ENCODE data around the gene RAB26. TPM values are rescaled to one million over a fixed set of nuclear protein-coding genes. Genes with fewer than 3 reads are reported as not detected.

The RAB26 gene
- total and polyA plus RNA-seq, 2 of the 13 experiments (the other 11 are each of a cell fraction or from before 2014, with no cell fraction given), result 0.86 to 3.6 TPM

DNA sequence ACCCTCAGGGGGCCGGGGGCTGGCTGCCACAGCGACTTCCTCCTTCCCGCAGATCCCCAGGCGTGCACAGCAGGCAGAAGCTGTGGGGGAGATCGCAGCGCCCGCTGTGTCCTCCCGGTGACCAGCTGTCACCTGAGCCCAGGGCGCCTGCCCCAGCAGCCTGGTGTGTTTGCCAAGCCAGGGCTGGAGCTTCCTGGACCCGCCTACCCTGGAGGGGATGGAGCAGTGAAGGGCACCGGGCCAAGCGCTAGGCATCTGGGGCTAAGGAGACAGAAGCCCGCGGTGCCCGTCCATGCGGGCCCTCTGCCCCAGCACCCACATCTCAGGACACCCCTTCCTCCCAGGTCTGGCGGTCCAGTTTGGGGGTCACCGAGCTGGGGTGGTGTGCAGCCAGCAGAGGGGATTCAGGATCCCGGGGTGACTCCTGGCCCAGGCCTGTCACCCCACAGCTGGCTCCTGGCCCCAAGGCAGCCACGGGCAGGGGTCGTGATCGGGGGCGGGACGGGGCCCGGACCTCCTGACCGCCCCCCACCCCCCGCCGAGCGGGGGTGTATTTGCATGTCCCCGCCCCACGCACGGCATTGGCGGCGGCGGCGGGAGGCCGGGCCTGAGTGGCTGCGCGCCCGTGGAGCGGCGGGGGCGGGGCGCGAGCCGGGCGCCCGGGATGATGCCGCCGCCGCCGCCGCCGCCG, at the start of gene RAB26 (continued):
- TF ChIP-seq, protein P1, sequence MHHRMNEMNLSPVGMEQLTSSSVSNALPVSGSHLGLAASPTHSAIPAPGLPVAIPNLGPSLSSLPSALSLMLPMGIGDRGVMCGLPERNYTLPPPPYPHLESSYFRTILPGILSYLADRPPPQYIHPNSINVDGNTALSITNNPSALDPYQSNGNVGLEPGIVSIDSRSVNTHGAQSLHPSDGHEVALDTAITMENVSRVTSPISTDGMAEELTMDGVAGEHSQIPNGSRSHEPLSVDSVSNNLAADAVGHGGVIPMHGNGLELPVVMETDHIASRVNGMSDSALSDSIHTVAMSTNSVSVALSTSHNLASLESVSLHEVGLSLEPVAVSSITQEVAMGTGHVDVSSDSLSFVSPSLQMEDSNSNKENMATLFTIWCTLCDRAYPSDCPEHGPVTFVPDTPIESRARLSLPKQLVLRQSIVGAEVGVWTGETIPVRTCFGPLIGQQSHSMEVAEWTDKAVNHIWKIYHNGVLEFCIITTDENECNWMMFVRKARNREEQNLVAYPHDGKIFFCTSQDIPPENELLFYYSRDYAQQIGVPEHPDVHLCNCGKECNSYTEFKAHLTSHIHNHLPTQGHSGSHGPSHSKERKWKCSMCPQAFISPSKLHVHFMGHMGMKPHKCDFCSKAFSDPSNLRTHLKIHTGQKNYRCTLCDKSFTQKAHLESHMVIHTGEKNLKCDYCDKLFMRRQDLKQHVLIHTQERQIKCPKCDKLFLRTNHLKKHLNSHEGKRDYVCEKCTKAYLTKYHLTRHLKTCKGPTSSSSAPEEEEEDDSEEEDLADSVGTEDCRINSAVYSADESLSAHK (CRISPR knock-in tag; IDR thresholded peaks at IDR 0.05; ENCODE audit: borderline replicate concordance), result no peak
- TF ChIP-seq ZNF570 (CRISPR knock-in tag; IDR thresholded peaks at IDR 0.05; ENCODE audit: borderline replicate concordance) (no peak), ZNF317 (CRISPR knock-in tag; IDR thresholded peaks at IDR 0.05) (0 out of 2 replicates have a peak, but pooled peaks have one; percentile 48), FOXA1 (IDR thresholded peaks at IDR 0.05) (no peak), FOXA1 (CRISPR knock-in tag; IDR thresholded peaks at IDR 0.05) (peak; percentile 26; the same call in 1 of the 2 replicates), ZNF652 (CRISPR knock-in tag; IDR thresholded peaks at IDR 0.05; ENCODE audit: borderline replicate concordance, low read depth) (no peak), GLI4 (CRISPR knock-in tag; IDR thresholded peaks at IDR 0.05; ENCODE audit: borderline replicate concordance) (no peak), STAG1 (CRISPR knock-in tag; IDR thresholded peaks at IDR 0.05) (no peak), SP1 (IDR thresholded peaks at IDR 0.05) (no peak), SP1 (CRISPR knock-in tag; IDR thresholded peaks at IDR 0.05) (0 out of 2 replicates have a peak, but pooled peaks have one; percentile 23), MAFG (CRISPR knock-in tag; IDR thresholded peaks at IDR 0.05) (no peak), MED8 (CRISPR knock-in tag; IDR thresholded peaks at IDR 0.05; ENCODE audit: insufficient replicate concordance) (peak; percentile 31), ZNF550 (CRISPR knock-in tag; IDR thresholded peaks at IDR 0.05; ENCODE audit: borderline replicate concordance) (no peak), KDM4B (CRISPR knock-in tag; IDR thresholded peaks at IDR 0.05) (no peak), TARDBP (CRISPR knock-in tag; IDR thresholded peaks at IDR 0.05) (0 out of 2 replicates have a peak, but pooled peaks have one; percentile 52), ZNF225 (CRISPR knock-in tag; IDR thresholded peaks at IDR 0.05) (no peak), ZBTB7B (CRISPR knock-in tag; IDR thresholded peaks at IDR 0.05) (peak; percentile 57)
- TF ChIP-seq, protein P2, sequence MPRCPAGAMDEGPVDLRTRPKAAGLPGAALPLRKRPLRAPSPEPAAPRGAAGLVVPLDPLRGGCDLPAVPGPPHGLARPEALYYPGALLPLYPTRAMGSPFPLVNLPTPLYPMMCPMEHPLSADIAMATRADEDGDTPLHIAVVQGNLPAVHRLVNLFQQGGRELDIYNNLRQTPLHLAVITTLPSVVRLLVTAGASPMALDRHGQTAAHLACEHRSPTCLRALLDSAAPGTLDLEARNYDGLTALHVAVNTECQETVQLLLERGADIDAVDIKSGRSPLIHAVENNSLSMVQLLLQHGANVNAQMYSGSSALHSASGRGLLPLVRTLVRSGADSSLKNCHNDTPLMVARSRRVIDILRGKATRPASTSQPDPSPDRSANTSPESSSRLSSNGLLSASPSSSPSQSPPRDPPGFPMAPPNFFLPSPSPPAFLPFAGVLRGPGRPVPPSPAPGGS (CRISPR knock-in tag; IDR thresholded peaks at IDR 0.05), result no peak
- TF ChIP-seq, protein P3, sequence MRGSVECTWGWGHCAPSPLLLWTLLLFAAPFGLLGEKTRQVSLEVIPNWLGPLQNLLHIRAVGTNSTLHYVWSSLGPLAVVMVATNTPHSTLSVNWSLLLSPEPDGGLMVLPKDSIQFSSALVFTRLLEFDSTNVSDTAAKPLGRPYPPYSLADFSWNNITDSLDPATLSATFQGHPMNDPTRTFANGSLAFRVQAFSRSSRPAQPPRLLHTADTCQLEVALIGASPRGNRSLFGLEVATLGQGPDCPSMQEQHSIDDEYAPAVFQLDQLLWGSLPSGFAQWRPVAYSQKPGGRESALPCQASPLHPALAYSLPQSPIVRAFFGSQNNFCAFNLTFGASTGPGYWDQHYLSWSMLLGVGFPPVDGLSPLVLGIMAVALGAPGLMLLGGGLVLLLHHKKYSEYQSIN (CRISPR knock-in tag; IDR thresholded peaks at IDR 0.05; ENCODE audit: borderline replicate concordance), result no peak
- TF ChIP-seq, protein P4, sequence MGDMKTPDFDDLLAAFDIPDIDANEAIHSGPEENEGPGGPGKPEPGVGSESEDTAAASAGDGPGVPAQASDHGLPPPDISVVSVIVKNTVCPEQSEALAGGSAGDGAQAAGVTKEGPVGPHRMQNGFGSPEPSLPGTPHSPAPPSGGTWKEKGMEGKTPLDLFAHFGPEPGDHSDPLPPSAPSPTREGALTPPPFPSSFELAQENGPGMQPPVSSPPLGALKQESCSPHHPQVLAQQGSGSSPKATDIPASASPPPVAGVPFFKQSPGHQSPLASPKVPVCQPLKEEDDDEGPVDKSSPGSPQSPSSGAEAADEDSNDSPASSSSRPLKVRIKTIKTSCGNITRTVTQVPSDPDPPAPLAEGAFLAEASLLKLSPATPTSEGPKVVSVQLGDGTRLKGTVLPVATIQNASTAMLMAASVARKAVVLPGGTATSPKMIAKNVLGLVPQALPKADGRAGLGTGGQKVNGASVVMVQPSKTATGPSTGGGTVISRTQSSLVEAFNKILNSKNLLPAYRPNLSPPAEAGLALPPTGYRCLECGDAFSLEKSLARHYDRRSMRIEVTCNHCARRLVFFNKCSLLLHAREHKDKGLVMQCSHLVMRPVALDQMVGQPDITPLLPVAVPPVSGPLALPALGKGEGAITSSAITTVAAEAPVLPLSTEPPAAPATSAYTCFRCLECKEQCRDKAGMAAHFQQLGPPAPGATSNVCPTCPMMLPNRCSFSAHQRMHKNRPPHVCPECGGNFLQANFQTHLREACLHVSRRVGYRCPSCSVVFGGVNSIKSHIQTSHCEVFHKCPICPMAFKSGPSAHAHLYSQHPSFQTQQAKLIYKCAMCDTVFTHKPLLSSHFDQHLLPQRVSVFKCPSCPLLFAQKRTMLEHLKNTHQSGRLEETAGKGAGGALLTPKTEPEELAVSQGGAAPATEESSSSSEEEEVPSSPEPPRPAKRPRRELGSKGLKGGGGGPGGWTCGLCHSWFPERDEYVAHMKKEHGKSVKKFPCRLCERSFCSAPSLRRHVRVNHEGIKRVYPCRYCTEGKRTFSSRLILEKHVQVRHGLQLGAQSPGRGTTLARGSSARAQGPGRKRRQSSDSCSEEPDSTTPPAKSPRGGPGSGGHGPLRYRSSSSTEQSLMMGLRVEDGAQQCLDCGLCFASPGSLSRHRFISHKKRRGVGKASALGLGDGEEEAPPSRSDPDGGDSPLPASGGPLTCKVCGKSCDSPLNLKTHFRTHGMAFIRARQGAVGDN (CRISPR knock-in tag; IDR thresholded peaks at IDR 0.05), result peak; percentile 63
- TF ChIP-seq, protein P5, sequence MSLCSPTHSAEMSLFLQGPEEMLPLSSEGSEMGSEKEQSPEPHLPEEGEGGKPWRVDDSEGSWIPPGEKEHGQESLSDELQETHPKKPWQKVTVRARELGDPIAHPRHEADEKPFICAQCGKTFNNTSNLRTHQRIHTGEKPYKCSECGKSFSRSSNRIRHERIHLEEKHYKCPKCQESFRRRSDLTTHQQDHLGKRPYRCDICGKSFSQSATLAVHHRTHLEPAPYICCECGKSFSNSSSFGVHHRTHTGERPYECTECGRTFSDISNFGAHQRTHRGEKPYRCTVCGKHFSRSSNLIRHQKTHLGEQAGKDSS (CRISPR knock-in tag; IDR thresholded peaks at IDR 0.05; ENCODE audit: borderline replicate concordance, low read depth), result peak; percentile 24; the same call in 1 of the 2 replicates
